Gastrocnemius medialis (tissue), 4 donors: ENCODE measurements around the gene RNF112. TPM values are rescaled to one million over a fixed set of nuclear protein-coding genes. Genes with fewer than 3 reads are reported as not detected.
A peak's percentile ranks its signal among the peaks of the same experiment; 100 is the strongest.

Source experiments
- ATAC-seq, 2 donors: fragments of 150-250 bp; one replicate each; pipeline ENCODE4 v1.9.1; 2016
- DNase-seq, 2 donors: peaks; one replicate each; pipeline ENCODE4 v3.0.0-alpha.2; 2019
- H3K27ac ChIP-seq, 4 donors: fragments of 200-600 bp; sonication (generic); 1 replicate in 1 of 4; 2 replicates in 3 of 4; pipeline ENCODE4 v1.5.1; 2016 to 2018; ENCODE audit warnings: mild to moderate bottlenecking in 2 of 4, moderate library complexity in 1 of 4
- H3K27me3 ChIP-seq, 3 donors: fragments of 200-600 bp; sonication (generic) in 2 of 3; 1 replicate in 1 of 3; 2 replicates in 2 of 3; pipeline versions ENCODE4 v1.5.1 to v1.6.0; 2016 to 2019; ENCODE audit warnings: mild to moderate bottlenecking in 1 of 3, moderate library complexity in 1 of 3
- H3K36me3 ChIP-seq, 2 donors: fragments of 200-600 bp; sonication (generic) in 1 of 2; one replicate each; pipeline ENCODE4 v1.5.1; 2017 to 2018
- H3K4me1 ChIP-seq, 2 donors: fragments of 200-600 bp; sonication (generic) in 1 of 2; one replicate each; pipeline ENCODE4 v1.5.1; 2016 to 2017; ENCODE audit warnings: mild to moderate bottlenecking in 2 of 2
- H3K4me3 ChIP-seq, 4 donors: fragments of 200-600 bp; sonication (generic) in 3 of 4; 1 replicate in 1 of 4; 2 replicates in 3 of 4; pipeline ENCODE4 v1.5.1; 2016 to 2019; ENCODE audit warnings: mild to moderate bottlenecking in 2 of 4
- H3K9me3 ChIP-seq, 3 donors: fragments of 200-600 bp; sonication (generic) in 2 of 3; 1 replicate in 1 of 3; 2 replicates in 2 of 3; pipeline ENCODE4 v1.5.1; 2016 to 2019
- CTCF ChIP-seq, 5 experiments: fragments of 450-650 bp in 3 of 5; fragments of 200-600 bp in 2 of 5; sonication (generic) in 2 of 5; IDR thresholded peaks in 4 of 5; conservative IDR thresholded peaks in 1 of 5; 1 replicate in 4 of 5; 2 replicates in 1 of 5; pipeline ENCODE4 v1.5.1; 2016 to 2019; ENCODE audit warnings: antibody characterized with exemption in 5 of 5, mild to moderate bottlenecking in 3 of 5, moderate library complexity in 3 of 5
- POLR2A ChIP-seq, 2 donors: fragments of 450-650 bp; IDR thresholded peaks; one replicate each; pipeline ENCODE4 v1.6.1; 2017; ENCODE audit warnings: antibody characterized with exemption in 2 of 2, mild to moderate bottlenecking in 2 of 2, moderate library complexity in 2 of 2
- in situ Hi-C, 4 donors: fragments of 200-750 bp; cut with MboI; loops; one replicate each; pipeline versions ENCODE4 v1.15.0 to v1.8.0; 2017; ENCODE audit warnings: low sequenced_read_pairs in 4 of 4
- intact Hi-C: fragments of 100-400 bp; cut with DNase I; formaldehyde crosslinking; loops from one replicate; pipeline ENCODE4 v1.15.1; 2023; ENCODE audit warnings: low total_unique reads
- total RNA-seq, 4 donors: library from RNA; depleted of rRNA; stranded (reverse); fragments of >200 nt; gene quantifications; one replicate each; pipeline versions ENCODE4 v1.1.0 to v1.2.3, GENCODE V29; 2016

RNF112 gene
- total RNA-seq, 4 donors from 2014 or later, result 0.51 to 0.98 (median 0.57) TPM

GRCh38 chr17:19380481-19381301, 30.3 kb upstream of the RNF112 start:
- H3K27me3 ChIP-seq, result no peaks in the 10 kb centered on the region
- H3K4me3 ChIP-seq, result no peak overlapping the region
- in situ Hi-C loops, result no loop called here
- ATAC-seq (no peak), DNase-seq (no peak)
- no peaks in the 10 kb centered on the region for H3K9me3 ChIP-seq
- H3K27ac ChIP-seq, result no peak overlapping the region
- intact Hi-C loops, result no loop called here
- peaks cover 16 to 31% of the 10 kb centered on the region in 2 donors for H3K4me1 ChIP-seq
- H3K36me3 ChIP-seq, result peaks cover 0 to 44% of the 10 kb centered on the region in 2 donors
- TF ChIP-seq POLR2A (IDR thresholded peaks at IDR 0.05) (no peak), CTCF (IDR thresholded peaks at IDR 0.05 in 4 of 5, conservative IDR thresholded peaks at IDR 0.05 in 1 of 5) (no peak)

DNA sequence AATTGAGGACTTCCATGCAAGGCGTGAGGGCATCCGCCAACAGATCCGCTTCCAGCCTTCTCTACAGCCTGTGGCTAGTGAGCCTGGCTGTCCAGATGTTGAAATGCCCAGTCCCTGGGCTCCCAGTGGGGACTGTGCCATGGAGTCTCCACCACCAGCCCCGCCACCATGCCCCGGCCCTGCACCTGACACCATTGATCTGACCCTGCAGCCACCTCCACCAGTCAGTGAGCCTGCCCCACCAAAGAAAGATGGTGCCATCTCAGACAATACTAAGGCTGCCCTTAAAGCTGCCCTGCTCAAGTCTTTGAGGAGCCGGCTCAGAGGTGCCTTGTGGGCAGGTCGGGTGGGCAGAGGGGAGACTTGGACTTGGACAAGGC, 29.7 kb upstream of the RNF112 start:
- ATAC-seq (no peak), DNase-seq (no peak)
- H3K27ac ChIP-seq, result no peak overlapping the region
- peaks cover 0 to 44% of the 10 kb centered on the region in 2 donors for H3K36me3 ChIP-seq
- intact Hi-C loops, result no loop called here
- no peaks in the 10 kb centered on the region for H3K9me3 ChIP-seq
- in situ Hi-C loops, result no loop called here
- H3K27me3 ChIP-seq, result no peaks in the 10 kb centered on the region
- TF ChIP-seq CTCF (IDR thresholded peaks at IDR 0.05 in 4 of 5, conservative IDR thresholded peaks at IDR 0.05 in 1 of 5), result no peak
- TF ChIP-seq POLR2A (IDR thresholded peaks at IDR 0.05), result no peak
- no peak overlapping the region for H3K4me3 ChIP-seq
- H3K4me1 ChIP-seq, result peaks cover 23 to 38% of the 10 kb centered on the region in 2 donors

GRCh38 chr17:19381741-19382444, 29.1 kb upstream of the RNF112 start:
- in situ Hi-C loops, result no loop called here
- DNase-seq, result no peak
- H3K4me3 ChIP-seq, result no peak overlapping the region
- H3K9me3 ChIP-seq, result no peaks in the 10 kb centered on the region
- peaks cover 0 to 44% of the 10 kb centered on the region in 2 donors for H3K36me3 ChIP-seq
- peaks cover 24 to 39% of the 10 kb centered on the region in 2 donors for H3K4me1 ChIP-seq
- ATAC-seq, result no peak
- H3K27ac ChIP-seq, result peak overlapping the region in 1 of 4 donors; percentile 10
- H3K27me3 ChIP-seq, result no peaks in the 10 kb centered on the region
- intact Hi-C loops, result no loop called here
- TF ChIP-seq POLR2A (IDR thresholded peaks at IDR 0.05) (no peak), CTCF (IDR thresholded peaks at IDR 0.05 in 4 of 5, conservative IDR thresholded peaks at IDR 0.05 in 1 of 5) (no peak)

GRCh38 chr17:19382531-19383444, 28.2 kb upstream of the RNF112 start:
- in situ Hi-C loops, result no loop called here
- Histone ChIP-seq H3K4me3 (no peak overlapping the region), H3K36me3 (peaks cover 0 to 44% of the 10 kb centered on the region in 2 donors)

More at GRCh38 chr17:19382531-19383444, 28.2 kb upstream of the RNF112 start:
- Histone ChIP-seq H3K9me3 (no peaks in the 10 kb centered on the region), H3K4me1 (peaks cover 22 to 44% of the 10 kb centered on the region in 2 donors), H3K27me3 (no peaks in the 10 kb centered on the region), H3K27ac (peak overlapping the region in 1 of 4 donors; percentile 10)
- no peak for DNase-seq
- intact Hi-C loops, result no loop called here
- TF ChIP-seq POLR2A (IDR thresholded peaks at IDR 0.05) (no peak), CTCF (IDR thresholded peaks at IDR 0.05 in 4 of 5, conservative IDR thresholded peaks at IDR 0.05 in 1 of 5) (no peak)
- no peak for ATAC-seq
